ENCODE measurements around the gene CTXND1. TPM values are rescaled to one million over a fixed set of nuclear protein-coding genes. Genes with fewer than 3 reads are reported as not detected.
A peak's percentile ranks its signal among the peaks of the same experiment; 100 is the strongest.
"Not testable (repeated sequence)": the region's sequence is repeated elsewhere in the genome, so short reads cannot be mapped to it uniquely, and the experiment has no call there.

The CTXND1 gene
- total RNA-seq, 3 donors from 2014 or later (not counting 1 experiment from before 2014, with no cell fraction given): not detected

- peaks cover 51% of the 10 kb centered on the region for H3K4me1 ChIP-seq (ENCODE audit: control insufficient read depth, insufficient read depth, low read length)
- Mint-ChIP-seq H3K9me3 (no peaks in the 10 kb centered on the region), H3K4me1 (peaks cover 21 to 46% of the 10 kb centered on the region in 2 donors), H3K4me3 (no peak overlapping the region), H3K27ac (no peak overlapping the region), H3K27me3 (ENCODE audit: low read depth in 2 of 2) (no peaks in the 10 kb centered on the region), H3K36me3 (no peaks in the 10 kb centered on the region)
- no peaks in the 10 kb centered on the region for H3K36me3 ChIP-seq (ENCODE audit: control insufficient read depth, insufficient read depth, low read length)
- H3K4me3 ChIP-seq (ENCODE audit: low read length): no peak overlapping the region
- WGBS (ENCODE audit: insufficient coverage): 90% methylated on average over 4 of the region's 8 CpGs
- no peak overlapping the region for H3K27ac ChIP-seq (ENCODE audit: low read length)
- no peaks in the 10 kb centered on the region for H3K9me3 ChIP-seq (ENCODE audit: control insufficient read depth, insufficient read depth, low read length)
- TF ChIP-seq CTCF (IDR thresholded peaks at IDR 0.05): no peak
- H3K27me3 ChIP-seq (ENCODE audit: control insufficient read depth, insufficient read depth, low read length): no peaks in the 10 kb centered on the region
- intact Hi-C loops (cut with micrococcal nuclease): no loop called here
- ATAC-seq: no peak
- no peak for DNase-seq
Observed at GRCh38 chr15:80156176-80156720, 95.8 kb downstream of the CTXND1 start.

DNA sequence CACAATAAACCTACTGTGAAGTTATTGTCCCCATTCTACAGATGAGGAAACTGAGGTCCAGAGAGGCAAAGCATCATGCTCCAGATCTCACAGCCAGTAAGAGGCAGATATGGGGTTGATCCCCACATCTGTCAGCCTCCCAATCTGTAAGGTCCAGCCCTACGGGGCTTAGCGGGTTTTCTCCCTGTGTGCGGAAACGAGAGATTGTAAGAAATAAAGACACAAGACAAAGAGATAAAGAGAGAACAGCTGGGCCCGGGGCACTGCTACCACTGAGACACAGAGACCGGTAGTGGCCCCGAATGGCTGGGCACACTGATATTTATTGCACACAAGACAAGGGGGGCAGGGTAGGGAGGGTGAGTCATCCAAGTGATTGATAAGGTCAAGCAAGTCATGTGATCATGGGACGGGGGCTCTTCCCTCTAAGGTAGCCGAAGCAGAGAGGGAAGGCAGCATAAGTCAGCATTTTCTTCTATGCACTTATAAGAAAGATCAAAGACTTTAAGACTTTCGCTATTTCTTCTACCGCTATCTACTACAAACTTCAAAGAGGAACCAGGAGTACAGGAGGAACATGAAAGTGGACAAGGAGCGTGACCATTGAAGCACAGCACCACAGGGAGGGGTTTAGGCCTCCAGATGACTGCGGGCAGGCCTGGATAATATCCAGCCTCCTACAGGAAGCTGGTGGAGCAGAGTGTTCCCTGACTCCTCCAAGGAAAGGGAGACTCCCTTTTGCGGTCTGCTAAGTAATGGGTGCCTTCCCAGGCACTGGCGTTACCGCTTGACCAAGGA lies 96.4 kb downstream of the CTXND1 start:
- peak overlapping the region; percentile 56 for H3K4me3 Mint-ChIP-seq
- H3K27ac Mint-ChIP-seq: peak overlapping the region in 1 of 2 donors; percentile 66
- DNase-seq; intact Hi-C loops (cut with micrococcal nuclease); H3K36me3 Mint-ChIP-seq; H3K36me3 ChIP-seq (ENCODE audit: control insufficient read depth, insufficient read depth, low read length); H3K9me3 Mint-ChIP-seq; H3K9me3 ChIP-seq (ENCODE audit: control insufficient read depth, insufficient read depth, low read length); H3K27me3 Mint-ChIP-seq (ENCODE audit: low read depth in 2 of 2); H3K27ac ChIP-seq (ENCODE audit: low read length); H3K27me3 ChIP-seq (ENCODE audit: control insufficient read depth, insufficient read depth, low read length); H3K4me3 ChIP-seq (ENCODE audit: low read length); ATAC-seq: not testable (repeated sequence)
- 86% methylated on average over 14 of the region's 16 CpGs for WGBS (ENCODE audit: insufficient coverage)
- peaks cover 21 to 40% of the 10 kb centered on the region in 2 donors for H3K4me1 Mint-ChIP-seq
- H3K4me1 ChIP-seq (ENCODE audit: control insufficient read depth, insufficient read depth, low read length): peaks cover 44% of the 10 kb centered on the region

DNA sequence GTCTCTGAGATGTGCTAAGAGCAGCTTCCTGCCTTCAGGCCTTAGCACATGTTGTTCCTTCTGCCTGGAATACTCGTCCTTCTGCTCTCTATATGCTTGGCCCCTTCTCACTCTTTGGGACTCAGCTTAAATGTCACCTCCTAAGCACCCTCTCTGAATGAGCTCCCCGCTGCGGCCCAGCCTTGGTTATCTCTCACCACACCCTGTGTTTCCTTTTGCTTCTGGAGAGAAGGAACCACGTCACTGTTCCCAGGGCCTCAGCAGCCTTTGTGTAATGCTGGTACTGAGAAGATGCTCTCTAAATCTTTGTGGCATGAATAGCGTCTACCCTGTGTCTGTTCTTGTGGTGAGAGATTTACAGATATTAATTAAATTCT lies 97.0 kb downstream of the CTXND1 start:
- Histone ChIP-seq H3K27me3 (ENCODE audit: control insufficient read depth, insufficient read depth, low read length) (no peaks in the 10 kb centered on the region), H3K4me1 (ENCODE audit: control insufficient read depth, insufficient read depth, low read length) (peaks cover 38% of the 10 kb centered on the region), H3K36me3 (ENCODE audit: control insufficient read depth, insufficient read depth, low read length) (no peaks in the 10 kb centered on the region), H3K9me3 (ENCODE audit: control insufficient read depth, insufficient read depth, low read length) (no peaks in the 10 kb centered on the region), H3K4me3 (ENCODE audit: low read length) (no peak overlapping the region), H3K27ac (ENCODE audit: low read length) (no peak overlapping the region)
- 72% methylated on average over 4 of the region's 5 CpGs for WGBS (ENCODE audit: insufficient coverage)
- no peak for DNase-seq
- no peaks in the 10 kb centered on the region for H3K36me3 Mint-ChIP-seq
- ATAC-seq: no peak
- TF ChIP-seq CTCF (IDR thresholded peaks at IDR 0.05): no peak
- H3K27me3 Mint-ChIP-seq (ENCODE audit: low read depth in 2 of 2): no peaks in the 10 kb centered on the region
- H3K27ac Mint-ChIP-seq: peak overlapping the region in 1 of 2 donors; percentile 66
- H3K9me3 Mint-ChIP-seq: no peaks in the 10 kb centered on the region
- peaks cover 21 to 34% of the 10 kb centered on the region in 2 donors for H3K4me1 Mint-ChIP-seq
- intact Hi-C loops (cut with micrococcal nuclease): no loop called here
- H3K4me3 Mint-ChIP-seq: peak overlapping the region; percentile 56

DNA sequence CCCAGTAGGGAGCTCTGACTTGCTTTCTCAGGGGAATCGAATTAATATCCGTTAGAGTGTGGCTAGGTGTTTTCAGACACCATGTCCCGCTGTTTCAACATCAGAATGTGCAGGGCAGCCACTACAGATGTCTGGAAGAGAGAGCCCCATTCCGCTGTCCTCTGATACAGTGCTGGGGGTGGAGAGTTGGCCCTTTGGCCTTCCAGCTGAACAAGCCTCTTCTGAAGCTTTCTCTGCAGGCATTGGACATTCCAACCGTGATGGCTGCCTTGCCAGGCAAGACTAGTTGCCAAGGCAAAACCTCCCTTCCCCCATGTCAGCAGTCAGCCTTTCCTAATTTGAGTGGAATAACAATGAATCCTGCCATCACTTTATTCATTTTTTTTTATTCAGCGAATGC lies 97.7 kb downstream of the CTXND1 start:
- H3K9me3 ChIP-seq (ENCODE audit: control insufficient read depth, insufficient read depth, low read length): no peaks in the 10 kb centered on the region
- no peaks in the 10 kb centered on the region for H3K36me3 ChIP-seq (ENCODE audit: control insufficient read depth, insufficient read depth, low read length)
- H3K4me1 ChIP-seq (ENCODE audit: control insufficient read depth, insufficient read depth, low read length): peaks cover 32% of the 10 kb centered on the region
- no peaks in the 10 kb centered on the region for H3K27me3 ChIP-seq (ENCODE audit: control insufficient read depth, insufficient read depth, low read length)
- H3K27ac Mint-ChIP-seq: peak overlapping the region in 1 of 2 donors; percentile 88
- no peaks in the 10 kb centered on the region for H3K36me3 Mint-ChIP-seq
- H3K4me3 Mint-ChIP-seq: peak overlapping the region; percentile 56
- ATAC-seq (no peak), DNase-seq (no peak)
- WGBS (ENCODE audit: insufficient coverage): 94% methylated on average over 6 of the region's 6 CpGs
- no peak overlapping the region for H3K4me3 ChIP-seq (ENCODE audit: low read length)
- peaks cover 21 to 27% of the 10 kb centered on the region in 2 donors for H3K4me1 Mint-ChIP-seq
- no peak overlapping the region for H3K27ac ChIP-seq (ENCODE audit: low read length)
- H3K27me3 Mint-ChIP-seq (ENCODE audit: low read depth in 2 of 2): no peaks in the 10 kb centered on the region
- H3K9me3 Mint-ChIP-seq: no peaks in the 10 kb centered on the region
- no peak for TF ChIP-seq CTCF (IDR thresholded peaks at IDR 0.05)
- intact Hi-C loops (cut with micrococcal nuclease): no loop called here
